Right atrium auricular region (tissue), 2 donors: ENCODE data around the gene NAPB. TPM values are rescaled to one million over a fixed set of nuclear protein-coding genes. Genes with fewer than 3 reads are reported as not detected.

Source experiments
- DNase-seq: peaks from one replicate; pipeline ENCODE4 v3.0.0-alpha.2; 2019; ENCODE audit warnings: low spot score
- H3K27ac ChIP-seq, 2 donors: fragments of 200-600 bp; sonication (generic); 1 replicate in 1 of 2; 2 replicates in 1 of 2; pipeline ENCODE4 v1.5.1; 2016 to 2019
- H3K27me3 ChIP-seq, 2 donors: fragments of 200-600 bp; sonication (generic); one replicate each; pipeline versions ENCODE4 v1.5.1 to v1.6.0; 2017 to 2019
- H3K36me3 ChIP-seq: fragments of 200-600 bp; sonication (generic); one replicate; pipeline ENCODE4 v1.5.1; 2016
- H3K4me1 ChIP-seq, 2 donors: fragments of 200-600 bp; sonication (generic); one replicate each; pipeline versions ENCODE4 v1.5.1 to v1.6.0; 2017 to 2019
- H3K4me3 ChIP-seq, 2 donors: fragments of 200-600 bp; sonication (generic); 1 replicate in 1 of 2; 2 replicates in 1 of 2; pipeline ENCODE4 v1.5.1; 2017 to 2019; ENCODE audit warnings: mild to moderate bottlenecking in 1 of 2, moderate library complexity in 1 of 2
- H3K9me3 ChIP-seq, 2 donors: fragments of 200-600 bp; sonication (generic); one replicate each; pipeline ENCODE4 v1.5.1; 2019
- total RNA-seq, 2 donors: library from RNA; depleted of rRNA; stranded (reverse); fragments of >200 nt; gene quantifications; one replicate each; pipeline ENCODE4 v1.1.0, GENCODE V29; 2016
- TF ChIP-seq, protein P1 (sequence below), 2 donors: fragments of 200-600 bp; sonication (generic); IDR thresholded peaks; one replicate each; pipeline ENCODE4 v1.5.1; 2019; ENCODE audit warnings: antibody characterized with exemption in 2 of 2

Gene NAPB
- total RNA-seq, 2 donors from 2014 or later, result 4.8 to 5.1 TPM

DNA sequence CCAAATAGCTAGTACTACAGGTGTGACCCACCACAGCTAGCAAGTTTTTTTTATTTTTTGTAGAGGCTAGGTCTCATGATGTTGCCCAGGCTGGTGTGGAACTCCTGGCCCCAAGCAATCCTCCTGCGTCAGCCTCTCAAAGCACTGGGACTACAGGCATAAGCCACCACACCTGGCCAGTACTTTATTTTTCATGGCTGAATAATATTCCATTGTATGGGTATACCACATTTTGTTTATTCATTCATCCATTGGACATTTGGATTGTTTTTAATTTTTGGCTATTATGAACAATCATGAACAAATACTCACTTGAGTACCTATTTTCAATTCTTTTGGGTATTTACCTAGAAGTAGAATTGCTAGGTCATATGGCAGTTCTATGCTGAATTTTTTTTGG lies 77.7 kb downstream of the NAPB start:
- H3K4me1 ChIP-seq, result no peaks in the 10 kb centered on the region
- H3K27ac ChIP-seq, result no peak overlapping the region
- H3K27me3 ChIP-seq, result no peaks in the 10 kb centered on the region
- no peak overlapping the region for H3K4me3 ChIP-seq
- DNase-seq, result no peak
- TF ChIP-seq, protein P1, sequence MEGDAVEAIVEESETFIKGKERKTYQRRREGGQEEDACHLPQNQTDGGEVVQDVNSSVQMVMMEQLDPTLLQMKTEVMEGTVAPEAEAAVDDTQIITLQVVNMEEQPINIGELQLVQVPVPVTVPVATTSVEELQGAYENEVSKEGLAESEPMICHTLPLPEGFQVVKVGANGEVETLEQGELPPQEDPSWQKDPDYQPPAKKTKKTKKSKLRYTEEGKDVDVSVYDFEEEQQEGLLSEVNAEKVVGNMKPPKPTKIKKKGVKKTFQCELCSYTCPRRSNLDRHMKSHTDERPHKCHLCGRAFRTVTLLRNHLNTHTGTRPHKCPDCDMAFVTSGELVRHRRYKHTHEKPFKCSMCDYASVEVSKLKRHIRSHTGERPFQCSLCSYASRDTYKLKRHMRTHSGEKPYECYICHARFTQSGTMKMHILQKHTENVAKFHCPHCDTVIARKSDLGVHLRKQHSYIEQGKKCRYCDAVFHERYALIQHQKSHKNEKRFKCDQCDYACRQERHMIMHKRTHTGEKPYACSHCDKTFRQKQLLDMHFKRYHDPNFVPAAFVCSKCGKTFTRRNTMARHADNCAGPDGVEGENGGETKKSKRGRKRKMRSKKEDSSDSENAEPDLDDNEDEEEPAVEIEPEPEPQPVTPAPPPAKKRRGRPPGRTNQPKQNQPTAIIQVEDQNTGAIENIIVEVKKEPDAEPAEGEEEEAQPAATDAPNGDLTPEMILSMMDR (IDR thresholded peaks at IDR 0.05), result no peak
- H3K9me3 ChIP-seq, result no peaks in the 10 kb centered on the region
- H3K36me3 ChIP-seq, result no peaks in the 10 kb centered on the region

DNA sequence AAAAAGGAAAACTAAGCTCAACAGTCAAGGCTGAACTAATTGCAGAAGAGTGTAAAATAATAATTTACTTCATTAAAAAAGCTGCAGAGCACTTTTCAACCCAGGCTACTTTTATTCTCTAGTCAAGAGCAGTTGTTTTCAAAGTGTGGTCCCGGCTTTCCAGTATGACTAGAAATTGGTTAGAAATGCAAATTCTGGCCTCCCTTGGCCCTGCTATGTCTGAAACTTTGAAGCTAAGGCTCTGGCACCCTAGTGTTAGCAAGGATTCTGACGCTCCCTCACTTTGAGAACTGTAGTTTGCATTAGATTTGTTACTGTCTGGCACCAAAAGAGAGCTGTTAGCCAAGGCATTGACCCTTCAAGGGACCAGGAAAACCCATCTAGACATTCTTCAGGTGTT lies 80.2 kb downstream of the NAPB start:
- H3K4me1 ChIP-seq, result no peaks in the 10 kb centered on the region
- H3K4me3 ChIP-seq, result no peak overlapping the region
- no peak overlapping the region for H3K27ac ChIP-seq
- no peak for DNase-seq
- no peaks in the 10 kb centered on the region for H3K36me3 ChIP-seq
- H3K27me3 ChIP-seq, result no peaks in the 10 kb centered on the region
- no peaks in the 10 kb centered on the region for H3K9me3 ChIP-seq
- TF ChIP-seq, protein P1 (IDR thresholded peaks at IDR 0.05), result no peak

DNA sequence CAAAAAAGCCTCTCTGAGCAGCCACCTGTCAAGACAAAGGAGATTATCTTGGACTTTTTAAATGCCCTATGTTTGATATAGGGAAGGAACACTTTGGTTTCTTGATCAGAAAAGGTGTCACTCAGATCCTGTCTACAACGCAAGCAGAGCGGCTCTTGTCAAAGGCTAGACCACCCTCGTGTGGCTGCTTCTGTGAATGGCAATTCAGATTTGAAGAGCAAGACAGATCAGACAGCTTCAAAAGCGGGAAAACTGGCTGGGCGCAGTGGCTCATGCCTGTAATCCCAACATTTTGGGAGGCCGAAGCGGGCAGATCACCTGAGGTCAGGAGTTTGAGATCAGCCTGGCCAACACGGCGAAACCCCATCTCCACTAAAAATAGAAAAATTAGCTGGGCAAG lies 80.8 kb downstream of the NAPB start:
- TF ChIP-seq, protein P1 (IDR thresholded peaks at IDR 0.05), result peak; percentile 61 to 78
- Histone ChIP-seq H3K27ac (no peak overlapping the region), H3K9me3 (no peaks in the 10 kb centered on the region), H3K4me1 (no peaks in the 10 kb centered on the region), H3K4me3 (no peak overlapping the region), H3K27me3 (no peaks in the 10 kb centered on the region), H3K36me3 (no peaks in the 10 kb centered on the region)
- peak; percentile 85 for DNase-seq

DNA sequence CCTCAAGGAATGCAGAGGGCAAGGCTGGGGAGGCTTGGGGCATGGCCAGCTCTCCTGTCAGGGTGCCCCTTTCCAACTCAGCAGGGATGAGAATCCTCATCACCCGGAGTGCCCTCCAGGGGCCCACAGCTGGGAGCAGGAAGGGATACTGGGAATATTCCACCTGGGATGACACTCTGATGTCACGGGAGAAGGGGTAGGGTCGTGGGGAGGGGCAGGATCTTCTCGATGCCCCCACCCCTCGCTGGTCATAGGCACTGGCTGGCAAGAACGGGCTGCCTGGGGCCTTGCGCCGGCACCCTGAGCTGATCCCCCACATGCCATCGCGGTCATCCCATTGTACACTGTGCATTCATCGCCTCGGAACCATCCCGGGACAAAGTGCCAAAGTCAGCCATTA lies 81.3 kb downstream of the NAPB start:
- Histone ChIP-seq H3K9me3 (no peaks in the 10 kb centered on the region), H3K27me3 (no peaks in the 10 kb centered on the region), H3K27ac (no peak overlapping the region), H3K36me3 (no peaks in the 10 kb centered on the region), H3K4me1 (no peaks in the 10 kb centered on the region), H3K4me3 (no peak overlapping the region)
- DNase-seq, result no peak
- TF ChIP-seq, protein P1 (IDR thresholded peaks at IDR 0.05), result no peak

DNA sequence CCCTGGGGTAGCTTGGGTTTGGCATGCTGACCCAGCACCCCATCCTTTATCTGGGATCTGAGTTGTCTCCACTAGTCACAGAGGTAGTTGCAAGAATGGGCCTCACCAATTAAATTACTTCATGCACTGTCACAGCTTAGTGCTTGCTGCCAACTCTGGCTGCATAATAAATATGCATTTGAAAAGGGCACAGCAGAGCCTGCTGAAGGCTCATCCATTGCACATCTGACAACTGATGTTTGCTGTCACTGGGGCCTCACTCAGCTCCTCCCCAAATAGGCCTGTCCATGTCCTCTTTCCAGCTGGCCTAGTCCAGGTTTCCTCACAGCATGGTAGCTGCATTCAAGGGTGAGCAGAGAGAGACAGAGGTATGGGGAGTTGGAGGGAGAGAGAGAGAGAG lies 84.0 kb downstream of the NAPB start:
- H3K4me1 ChIP-seq, result peaks cover 0 to 8% of the 10 kb centered on the region in 2 donors
- no peak overlapping the region for H3K4me3 ChIP-seq
- TF ChIP-seq, protein P1 (IDR thresholded peaks at IDR 0.05), result no peak
- H3K27me3 ChIP-seq, result no peaks in the 10 kb centered on the region
- no peaks in the 10 kb centered on the region for H3K36me3 ChIP-seq
- DNase-seq, result no peak
- no peaks in the 10 kb centered on the region for H3K9me3 ChIP-seq
- no peak overlapping the region for H3K27ac ChIP-seq

DNA sequence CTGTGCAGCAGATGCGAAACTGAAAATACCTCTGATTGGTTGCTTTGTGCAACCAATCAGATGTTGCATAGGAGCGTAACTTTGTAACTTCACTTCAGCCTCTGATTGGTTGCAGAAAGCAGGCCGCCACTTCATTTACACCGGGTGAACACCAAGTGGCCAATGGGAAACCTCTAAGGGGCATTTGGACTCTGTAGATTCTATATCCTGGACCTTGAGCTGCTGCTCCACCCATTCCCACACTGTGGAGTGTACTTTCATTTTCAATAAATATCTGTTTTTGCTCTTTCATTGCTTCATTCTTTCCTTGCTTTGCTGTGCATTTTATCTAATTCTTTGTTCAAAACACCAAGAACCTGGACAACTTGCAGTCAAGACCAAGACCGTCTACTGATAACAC lies 84.8 kb downstream of the NAPB start:
- H3K36me3 ChIP-seq, result no peaks in the 10 kb centered on the region
- H3K27ac ChIP-seq, result no peak overlapping the region
- H3K9me3 ChIP-seq, result no peaks in the 10 kb centered on the region
- H3K27me3 ChIP-seq, result no peaks in the 10 kb centered on the region
- TF ChIP-seq, protein P1 (IDR thresholded peaks at IDR 0.05), result no peak
- no peak overlapping the region for H3K4me3 ChIP-seq
- peaks cover 0 to 8% of the 10 kb centered on the region in 2 donors for H3K4me1 ChIP-seq
- no peak for DNase-seq
